ENCODE results near the gene LRRC8D.

DNA sequence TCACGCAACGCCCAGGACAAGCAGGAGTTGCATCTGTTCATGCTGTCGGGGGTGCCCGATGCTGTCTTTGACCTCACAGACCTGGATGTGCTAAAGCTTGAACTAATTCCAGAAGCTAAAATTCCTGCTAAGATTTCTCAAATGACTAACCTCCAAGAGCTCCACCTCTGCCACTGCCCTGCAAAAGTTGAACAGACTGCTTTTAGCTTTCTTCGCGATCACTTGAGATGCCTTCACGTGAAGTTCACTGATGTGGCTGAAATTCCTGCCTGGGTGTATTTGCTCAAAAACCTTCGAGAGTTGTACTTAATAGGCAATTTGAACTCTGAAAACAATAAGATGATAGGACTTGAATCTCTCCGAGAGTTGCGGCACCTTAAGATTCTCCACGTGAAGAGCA is 113.6 kb downstream of the LRRC8D start:
- no peak for TF ChIP-seq POLR2A (IDR thresholded peaks at IDR 0.05; ENCODE audit: low read depth, low read length)
- TF ChIP-seq TAF1 (IDR thresholded peaks at IDR 0.05; ENCODE audit: borderline replicate concordance, low read depth, low read length) = no peak
- TF ChIP-seq POLR2AphosphoS5 (IDR thresholded peaks at IDR 0.05; ENCODE audit: low read depth, low read length) = no peak

All from GM12892 (cell line).